AG04450 (cell line): ENCODE results near the gene TJAP1. TPM values are rescaled to one million over a fixed set of nuclear protein-coding genes. Genes with fewer than 3 reads are reported as not detected.

ENCODE experiments used
- CTCF ChIA-PET: fragments of 300-600, 350-600 bp; formaldehyde crosslinking; extraction: SDS; loops from one replicate; lab custom pipeline; 2022; ENCODE audit warnings: antibody characterized with exemption, inconsistent platforms; lab: Charles Lee
- POLR2A ChIA-PET: fragments of 350-600 bp; formaldehyde crosslinking; extraction: SDS; loops from one replicate; lab custom pipeline; 2021; ENCODE audit warnings: antibody characterized with exemption, inconsistent platforms; lab: Yijun Ruan, JAX
- DNase-seq: peaks from one replicate; pipeline ENCODE4 v3.0.0-alpha.2; 2011; ENCODE audit warnings: low read depth, low spot score
- H3K27ac ChIP-seq: one replicate; pipeline ENCODE4 v1.5.1; 2012; ENCODE audit warnings: low read depth, low read length, control low read depth
- H3K27me3 ChIP-seq: one replicate; pipeline ENCODE4 v1.6.0; 2012; ENCODE audit warnings: low read length; ENCODE audit not compliant: control insufficient read depth, insufficient read depth
- H3K4me3 ChIP-seq: 2 replicates; pipeline ENCODE4 v1.5.1; 2011; ENCODE audit warnings: mild to moderate bottlenecking, low read depth, low read length, control low read depth
- H3K9me3 ChIP-seq: 2 replicates; pipeline ENCODE4 v1.5.1; 2012; ENCODE audit warnings: low read length; ENCODE audit not compliant: control insufficient read depth, insufficient read depth
- polyA plus RNA-seq: library from polyadenylated mRNA; depleted of rRNA; stranded (reverse); fragments of >200 nt; gene quantifications from 2 replicates; pipeline ENCODE4 v1.2.3, GENCODE V29; 2011
- TF ChIP-seq, protein P1 (sequence below): IDR thresholded peaks from 2 replicates; pipeline ENCODE4 v1.5.1; 2011; ENCODE audit warnings: low read depth, low read length, control low read depth, inconsistent platforms

The TJAP1 gene
- polyA plus RNA-seq, 1 experiment: 20.4 TPM

DNA sequence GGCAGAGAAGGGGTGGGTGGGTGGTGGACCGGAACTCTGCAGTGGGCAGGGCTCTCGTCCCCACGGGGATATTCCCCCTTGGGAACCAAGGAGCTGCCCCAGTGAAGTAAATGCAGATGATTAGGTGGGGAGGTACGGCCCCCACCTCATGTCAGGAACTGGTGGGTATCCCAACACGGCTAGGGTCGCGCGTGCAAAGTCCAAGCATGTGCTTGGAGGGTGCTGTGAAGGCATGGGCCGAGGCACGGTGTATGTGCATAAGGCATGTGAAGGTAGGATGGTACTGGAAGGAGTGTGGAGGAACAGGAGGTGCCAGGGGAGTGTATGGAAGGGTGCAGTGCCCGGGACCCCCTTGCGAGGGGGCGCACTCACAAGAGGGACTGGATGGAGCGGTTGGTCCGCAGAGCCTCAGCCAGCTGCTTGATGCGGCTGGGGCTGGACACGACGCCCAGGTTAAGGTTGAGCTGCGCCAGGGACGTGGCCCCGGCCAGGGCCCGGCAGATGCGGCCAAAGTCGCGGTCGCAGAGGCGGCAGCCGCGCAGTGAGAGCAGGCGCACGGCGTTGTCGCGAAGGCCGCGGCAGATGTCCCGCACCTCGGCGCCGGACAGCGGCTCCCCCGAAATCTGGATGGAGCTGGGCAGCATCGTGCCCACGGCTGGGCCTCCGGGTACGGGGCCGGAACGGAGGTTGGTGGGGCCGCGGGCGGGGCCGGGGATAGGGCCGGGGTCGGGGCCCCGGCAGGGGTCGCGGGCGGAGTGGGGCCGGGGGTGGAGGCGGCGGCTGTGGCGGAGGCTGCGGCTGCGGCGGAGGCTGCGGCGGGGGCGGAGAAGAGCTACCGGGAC, 32.0 kb downstream of the TJAP1 start:
- Histone ChIP-seq H3K27ac (no peak overlapping the region), H3K27me3 (no peaks in the 10 kb centered on the region), H3K9me3 (no peaks in the 10 kb centered on the region; the same call in 1 of the 2 replicates), H3K4me3 (peak overlapping the region; percentile 63)
- POLR2A ChIA-PET: interaction anchor here (0.7 to 1.5 kb wide), 6 partner anchors 8 to 335 kb away, joined by 3 to 6 read pairs (median 4); partner anchors contain the start of gene DLK2
- CTCF ChIA-PET: interaction anchor here (0.6 to 5.9 kb wide), 3 partner anchors 9 to 55 kb away, joined by 3 to 54 read pairs (median 6); no protein-coding TSS in a partner anchor
- DNase-seq: no peak
- TF ChIP-seq, protein P1, sequence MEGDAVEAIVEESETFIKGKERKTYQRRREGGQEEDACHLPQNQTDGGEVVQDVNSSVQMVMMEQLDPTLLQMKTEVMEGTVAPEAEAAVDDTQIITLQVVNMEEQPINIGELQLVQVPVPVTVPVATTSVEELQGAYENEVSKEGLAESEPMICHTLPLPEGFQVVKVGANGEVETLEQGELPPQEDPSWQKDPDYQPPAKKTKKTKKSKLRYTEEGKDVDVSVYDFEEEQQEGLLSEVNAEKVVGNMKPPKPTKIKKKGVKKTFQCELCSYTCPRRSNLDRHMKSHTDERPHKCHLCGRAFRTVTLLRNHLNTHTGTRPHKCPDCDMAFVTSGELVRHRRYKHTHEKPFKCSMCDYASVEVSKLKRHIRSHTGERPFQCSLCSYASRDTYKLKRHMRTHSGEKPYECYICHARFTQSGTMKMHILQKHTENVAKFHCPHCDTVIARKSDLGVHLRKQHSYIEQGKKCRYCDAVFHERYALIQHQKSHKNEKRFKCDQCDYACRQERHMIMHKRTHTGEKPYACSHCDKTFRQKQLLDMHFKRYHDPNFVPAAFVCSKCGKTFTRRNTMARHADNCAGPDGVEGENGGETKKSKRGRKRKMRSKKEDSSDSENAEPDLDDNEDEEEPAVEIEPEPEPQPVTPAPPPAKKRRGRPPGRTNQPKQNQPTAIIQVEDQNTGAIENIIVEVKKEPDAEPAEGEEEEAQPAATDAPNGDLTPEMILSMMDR: no peak

DNA sequence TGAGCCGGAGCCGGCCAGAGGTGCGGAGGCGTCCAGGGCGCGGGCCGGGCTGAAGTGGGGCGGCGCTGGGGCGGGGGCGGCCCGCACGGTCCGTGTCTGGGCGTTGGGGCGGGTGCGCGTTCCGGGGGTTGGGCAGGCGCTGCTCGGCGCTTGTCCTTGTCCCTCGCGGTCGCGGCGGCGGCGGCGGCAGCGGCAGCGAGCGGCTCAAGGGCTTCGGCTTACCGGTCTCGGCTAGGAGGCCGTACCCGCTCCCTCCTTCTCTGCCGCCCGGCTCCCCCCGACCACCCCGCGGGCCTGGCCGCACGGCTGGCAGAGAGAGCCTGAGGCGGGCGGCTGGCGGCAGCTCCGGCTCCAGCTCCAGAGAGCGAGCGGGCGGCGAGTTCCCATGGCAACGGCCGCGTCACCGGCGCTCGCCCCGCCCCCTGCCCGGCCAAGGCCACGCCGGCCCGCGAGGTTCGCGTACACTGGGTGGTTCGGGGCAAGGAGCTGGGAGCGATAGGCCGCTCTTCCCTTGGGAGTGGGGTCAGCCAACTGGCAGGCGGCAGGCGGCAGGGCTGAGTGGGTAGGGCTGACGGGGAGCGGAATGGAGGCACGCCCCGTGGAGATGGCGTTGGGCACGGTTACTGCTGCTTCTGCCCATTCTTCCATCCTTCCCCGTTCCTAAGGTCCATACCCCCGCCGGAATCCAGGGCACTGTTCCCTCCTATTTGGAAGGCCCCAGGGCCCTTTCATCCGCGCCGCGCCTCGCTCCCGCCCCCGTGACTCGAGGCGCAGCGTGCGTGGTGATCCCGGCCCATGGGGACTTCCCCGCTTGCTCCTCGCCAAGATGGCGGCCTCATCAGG, 32.8 kb downstream of the TJAP1 start, which contains the start of gene LRRC73:
LRRC73 (minus strand) TSS at position 363 of the 843 bp plus-strand sequence. CDS start 561 bp downstream, outside the sequence.
- no peaks in the 10 kb centered on the region for H3K27me3 ChIP-seq
- H3K4me3 ChIP-seq: peak within 1 kb of the TSS; percentile 63
- TF ChIP-seq, protein P1: no peak
- ChIA-PET CTCF (interaction anchor here (1.1 to 5.9 kb wide), 2 partner anchors 14 to 56 kb away, joined by 6 to 54 read pairs; no protein-coding TSS in a partner anchor), POLR2A (interaction anchor here (1.0 to 1.5 kb wide), 5 partner anchors 8 to 336 kb away, joined by 3 to 6 read pairs (median 4); partner anchors contain the start of gene DLK2)
- peak within 1 kb of the TSS; percentile 39 for H3K27ac ChIP-seq
- DNase-seq: no peak
- H3K9me3 ChIP-seq: no peaks in the 10 kb centered on the region; the same call in 1 of the 2 replicates

DNA sequence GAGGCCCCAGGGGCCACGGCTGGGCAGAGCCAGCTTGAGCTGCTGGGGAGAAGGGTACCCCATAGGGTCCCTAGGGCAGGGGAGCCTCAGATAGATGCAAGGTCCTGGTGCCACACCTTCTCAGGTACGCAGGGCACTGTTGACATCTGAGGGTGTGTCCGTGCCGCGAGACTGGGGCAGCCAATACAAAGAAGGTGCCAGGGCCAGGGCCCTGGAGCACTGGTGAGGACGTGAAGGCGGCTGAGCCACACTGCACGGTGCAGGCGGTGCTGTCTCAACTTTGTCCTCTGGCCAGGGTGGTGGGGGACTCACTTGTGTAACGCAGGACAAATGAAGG, 33.4 kb downstream of the TJAP1 start:
- ChIA-PET POLR2A (interaction anchor here (1.0 to 1.5 kb wide), 5 partner anchors 9 to 336 kb away, joined by 3 to 6 read pairs (median 4); partner anchors contain the start of gene DLK2), CTCF (interaction anchor here (1.1 to 5.9 kb wide), 2 partner anchors 15 to 57 kb away, joined by 6 to 54 read pairs; no protein-coding TSS in a partner anchor)
- H3K27me3 ChIP-seq: no peaks in the 10 kb centered on the region
- DNase-seq: no peak
- peak overlapping the region; percentile 63; the same call in 1 of the 2 replicates for H3K4me3 ChIP-seq
- TF ChIP-seq, protein P1: no peak
- no peaks in the 10 kb centered on the region; the same call in 1 of the 2 replicates for H3K9me3 ChIP-seq
- peak overlapping the region; percentile 39 for H3K27ac ChIP-seq

DNA sequence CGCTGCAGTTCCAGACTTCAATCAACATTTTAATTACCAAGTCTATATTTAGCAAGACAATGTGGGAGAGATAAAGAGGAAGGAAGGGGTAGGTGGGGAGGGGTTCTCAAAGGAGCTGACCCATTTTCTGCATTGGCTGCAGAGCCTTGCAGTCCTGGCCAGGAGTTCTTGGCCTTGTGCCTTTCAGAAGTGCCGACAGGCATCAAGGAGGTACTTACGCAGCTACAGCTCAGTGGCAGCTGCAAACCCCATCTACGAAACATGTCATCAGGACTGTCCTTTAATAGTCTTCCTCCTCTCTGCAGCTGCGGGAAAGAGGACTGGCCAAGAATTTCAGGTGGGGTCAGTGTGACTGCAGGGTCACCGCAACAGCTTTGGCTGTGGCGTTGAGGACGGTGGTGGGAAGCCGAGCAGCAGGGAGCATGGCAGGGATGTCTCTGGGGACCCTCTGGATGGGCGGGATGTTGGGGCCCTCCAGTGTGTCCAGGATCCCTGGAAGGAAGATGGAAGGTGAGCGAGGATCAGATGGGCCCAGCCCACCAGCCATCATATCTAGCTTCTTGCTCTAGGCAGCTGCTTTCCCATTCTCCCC, 34.5 kb downstream of the TJAP1 start:
- no peak for DNase-seq
- H3K27me3 ChIP-seq: no peaks in the 10 kb centered on the region
- POLR2A ChIA-PET: no interaction called here
- TF ChIP-seq, protein P1: no peak
- H3K4me3 ChIP-seq: no peak overlapping the region
- no peak overlapping the region for H3K27ac ChIP-seq
- H3K9me3 ChIP-seq: peaks cover 2% of the 10 kb centered on the region; the same call in 1 of the 2 replicates
- CTCF ChIA-PET: interaction anchor here (1.1 to 1.2 kb wide), 2 partner anchors 125 to 178 kb away, joined by 3 read pairs; no protein-coding TSS in a partner anchor
